H9 (cell line): ENCODE results near the gene EP300. TPM values are rescaled to one million over a fixed set of nuclear protein-coding genes. Genes with fewer than 3 reads are reported as not detected.

Experiments
- DNase-seq: peaks from one replicate; pipeline ENCODE4 v3.0.0-alpha.2; 2017
- H2AFZ ChIP-seq: one replicate; pipeline ENCODE4 v1.6.1; 2013; ENCODE audit warnings: mild to moderate bottlenecking, low read length, control low read depth, moderate library complexity
- H2AK5ac ChIP-seq: 2 replicates; pipeline ENCODE4 v1.6.1; 2013; ENCODE audit warnings: low read length, control low read depth, mixed read lengths; ENCODE audit not compliant: insufficient read length
- H2BK120ac ChIP-seq: one replicate; pipeline ENCODE4 v1.6.1; 2013; ENCODE audit warnings: low read depth, mild to moderate bottlenecking, low read length, control low read depth, inconsistent platforms; ENCODE audit not compliant: poor library complexity, severe bottlenecking
- H2BK12ac ChIP-seq: 2 replicates; pipeline ENCODE4 v1.6.1; 2013; ENCODE audit warnings: low read length, control low read depth, mixed read lengths, low read depth; ENCODE audit not compliant: insufficient read length
- H2BK15ac ChIP-seq: 2 replicates; pipeline ENCODE4 v1.6.1; 2013; ENCODE audit warnings: low read depth, low read length, control low read depth
- H2BK20ac ChIP-seq: one replicate; pipeline ENCODE4 v1.6.1; 2013; ENCODE audit warnings: low read depth, mild to moderate bottlenecking, low read length, control low read depth, inconsistent platforms; ENCODE audit not compliant: poor library complexity, severe bottlenecking
- H2BK5ac ChIP-seq: 2 replicates; pipeline ENCODE4 v1.6.1; 2013; ENCODE audit warnings: low read length, control low read depth, mixed read lengths; ENCODE audit not compliant: insufficient read length
- H3K14ac ChIP-seq: 2 replicates; pipeline ENCODE4 v1.6.1; 2013; ENCODE audit warnings: low read length, control low read depth; ENCODE audit not compliant: insufficient read depth
- H3K18ac ChIP-seq: 2 replicates; pipeline ENCODE4 v1.6.1; 2013; ENCODE audit warnings: low read depth, mild to moderate bottlenecking, mixed read lengths, low read length, control low read depth; ENCODE audit not compliant: insufficient read length
- H3K23ac ChIP-seq: 2 replicates; pipeline ENCODE4 v1.6.1; 2013; ENCODE audit warnings: low read length, control low read depth, mixed read lengths, low read depth; ENCODE audit not compliant: insufficient read length
- H3K23me2 ChIP-seq: 2 replicates; pipeline ENCODE4 v1.6.1; 2013; ENCODE audit warnings: low read depth, mild to moderate bottlenecking, mixed read lengths, low read length, control low read depth; ENCODE audit not compliant: insufficient read length, poor library complexity, severe bottlenecking
- H3K27ac ChIP-seq: 2 replicates; pipeline ENCODE4 v1.5.1; 2013; ENCODE audit warnings: low read length, control low read depth, mixed read lengths, low read depth; ENCODE audit not compliant: insufficient read length
- H3K27me3 ChIP-seq: 2 replicates; pipeline ENCODE4 v1.6.1; 2013; ENCODE audit warnings: low read length, control low read depth, inconsistent platforms; ENCODE audit not compliant: insufficient read depth
- H3K4ac ChIP-seq: 2 replicates; pipeline ENCODE4 v1.6.1; 2013; ENCODE audit warnings: low read depth, mild to moderate bottlenecking, control low read depth, inconsistent platforms, low read length, moderate library complexity
- H3K4me1 ChIP-seq: 2 replicates; pipeline ENCODE4 v1.6.1; 2013; ENCODE audit warnings: low read length, control low read depth, inconsistent platforms; ENCODE audit not compliant: insufficient read depth
- H3K4me2 ChIP-seq: 2 replicates; pipeline ENCODE4 v1.6.1; 2013; ENCODE audit warnings: low read length, control low read depth, mixed read lengths; ENCODE audit not compliant: insufficient read length, insufficient read depth
- H3K56ac ChIP-seq: 2 replicates; pipeline ENCODE4 v1.6.1; 2013; ENCODE audit warnings: low read depth, mild to moderate bottlenecking, mixed read lengths, low read length, control low read depth; ENCODE audit not compliant: insufficient read length
- H3K79me1 ChIP-seq: 2 replicates; pipeline ENCODE4 v1.6.1; 2013; ENCODE audit warnings: low read depth, mild to moderate bottlenecking, moderate library complexity, low read length, control low read depth, inconsistent platforms; ENCODE audit not compliant: insufficient read depth, poor library complexity, severe bottlenecking
- H3K79me2 ChIP-seq: 2 replicates; pipeline ENCODE4 v1.6.1; 2013; ENCODE audit warnings: low read length, control low read depth, inconsistent platforms; ENCODE audit not compliant: insufficient read depth
- H3K9ac ChIP-seq: 2 replicates; pipeline ENCODE4 v1.6.1; 2013; ENCODE audit warnings: low read length, control low read depth, mixed read lengths; ENCODE audit not compliant: insufficient read length; ENCODE audit errors: extremely low read depth
- H3K9me3 ChIP-seq: one replicate; pipeline ENCODE4 v1.6.1; 2013; ENCODE audit warnings: low read depth, low read length, inconsistent platforms; ENCODE audit not compliant: control insufficient read depth
- H3T11ph ChIP-seq: one replicate; pipeline ENCODE4 v1.6.1; 2013; ENCODE audit warnings: mild to moderate bottlenecking, low read length, control low read depth, inconsistent platforms
- H4K20me1 ChIP-seq: one replicate; pipeline ENCODE4 v1.6.1; 2013; ENCODE audit not compliant: control insufficient read depth, insufficient read length, insufficient read depth
- H4K5ac ChIP-seq: 2 replicates; pipeline ENCODE4 v1.6.1; 2013; ENCODE audit warnings: low read depth, mild to moderate bottlenecking, mixed read lengths, low read length, control low read depth; ENCODE audit not compliant: insufficient read length
- H4K8ac ChIP-seq: replicated peaks from 2 replicates; pipeline ENCODE4 v1.6.1; 2013; ENCODE audit warnings: low read length, control low read depth, mixed read lengths, low read depth; ENCODE audit not compliant: insufficient read length
- H4K91ac ChIP-seq: 2 replicates; pipeline ENCODE4 v1.6.1; 2013; ENCODE audit warnings: low read depth, mild to moderate bottlenecking, moderate library complexity, mixed read lengths, low read length, control low read depth; ENCODE audit not compliant: insufficient read length
- H3K27ac Mint-ChIP-seq, 3 experiments: 2 replicates in 2 of 3; 3 replicates in 1 of 3; pipeline ENCODE4 v1.8.0; 2020 to 2021; ENCODE audit warnings: mixed read lengths in 3 of 3, mild to moderate bottlenecking in 1 of 3, moderate library complexity in 1 of 3
- H3K27me3 Mint-ChIP-seq: 2 replicates; pipeline ENCODE4 v1.8.0; 2021; ENCODE audit warnings: low read depth, mild to moderate bottlenecking, moderate library complexity, mixed read lengths
- H3K36me3 Mint-ChIP-seq, 3 experiments: 2 replicates in 2 of 3; 3 replicates in 1 of 3; pipeline ENCODE4 v1.8.0; 2020 to 2021; ENCODE audit warnings: low read depth in 3 of 3, mixed read lengths in 3 of 3; ENCODE audit not compliant: insufficient read depth in 1 of 3
- H3K4me1 Mint-ChIP-seq, 2 experiments: 2 replicates each; pipeline ENCODE4 v1.8.0; 2020; ENCODE audit warnings: mixed read lengths in 2 of 2
- H3K4me3 Mint-ChIP-seq, 2 experiments: 2 replicates in 1 of 2; 3 replicates in 1 of 2; pipeline ENCODE4 v1.8.0; 2020 to 2021; ENCODE audit warnings: mild to moderate bottlenecking in 2 of 2, mixed read lengths in 2 of 2, moderate library complexity in 1 of 2
- H3K9me3 Mint-ChIP-seq, 2 experiments: 2 replicates in 1 of 2; 3 replicates in 1 of 2; pipeline ENCODE4 v1.8.0; 2020; ENCODE audit warnings: mild to moderate bottlenecking in 2 of 2, mixed read lengths in 2 of 2, moderate library complexity in 1 of 2
- CTCF ChIP-seq: fragments of 200-600 bp; sonication (generic); conservative IDR thresholded peaks from 3 replicates; pipeline ENCODE4 v1.8.0; 2021; ENCODE audit warnings: antibody characterized with exemption, mild to moderate bottlenecking
- WGBS: extraction: QIAGEN DNeasy Blood & Tissue Kit; methylation state at CpG from one replicate; pipeline ENCODE4 v1.1.7; 2013; ENCODE audit warnings: missing lambda C conversion rate, low lambda C conversion rate, mixed read lengths; ENCODE audit not compliant: insufficient read length; ENCODE audit errors: extremely low coverage; 5-methylcytosine and 5-hydroxymethylcytosine counted together
- total RNA-seq: library from RNA; stranded (reverse); gene quantifications from 2 replicates; pipeline ENCODE4 v1.2.1, GENCODE V29; 2021

The EP300 gene
- total RNA-seq, 1 experiment from 2014 or later, result 136 TPM

GRCh38 chr22:41050883-41051282, 41.5 kb upstream of the EP300 start:
- Mint-ChIP-seq H3K9me3 (no peaks in the 10 kb centered on the region), H3K4me1 (peaks cover 7 to 17% of the 10 kb centered on the region in 2 experiments), H3K36me3 (no peaks in the 10 kb centered on the region), H3K27me3 (peaks cover 2% of the 10 kb centered on the region; the same call in 1 of the 2 replicates), H3K4me3 (no peak overlapping the region), H3K27ac (no peak overlapping the region)
- H3K27ac ChIP-seq, result no peak overlapping the region
- no peak overlapping the region for H2BK120ac ChIP-seq
- no peak overlapping the region for H3T11ph ChIP-seq
- no peak overlapping the region for H3K14ac ChIP-seq
- no peak overlapping the region for H2BK15ac ChIP-seq
- WGBS, result no CpG with 5 or more reads among the region's 2 CpGs
- no peak overlapping the region for H2BK5ac ChIP-seq
- no peaks in the 10 kb centered on the region for H3K79me2 ChIP-seq
- H3K56ac ChIP-seq, result no peak overlapping the region
- no peak overlapping the region for H4K91ac ChIP-seq
- no peaks in the 10 kb centered on the region for H4K20me1 ChIP-seq
- H3K9me3 ChIP-seq, result no peaks in the 10 kb centered on the region
- H2BK20ac ChIP-seq, result no peak overlapping the region
- no peak overlapping the region for H3K18ac ChIP-seq
- H4K5ac ChIP-seq, result no peak overlapping the region
- no peak overlapping the region for H3K4me2 ChIP-seq
- DNase-seq, result no peak
- no peak overlapping the region for H3K23ac ChIP-seq
- no peaks in the 10 kb centered on the region for H3K27me3 ChIP-seq
- H3K9ac ChIP-seq, result no peak overlapping the region
- no peak for TF ChIP-seq CTCF
- no peak overlapping the region for H2BK12ac ChIP-seq
- H2AK5ac ChIP-seq, result no peak overlapping the region
- no peak overlapping the region for H2AFZ ChIP-seq
- no peak overlapping the region for H4K8ac ChIP-seq
- no peak overlapping the region for H3K4ac ChIP-seq
- no peaks in the 10 kb centered on the region for H3K79me1 ChIP-seq
- no peaks in the 10 kb centered on the region for H3K23me2 ChIP-seq
- no peaks in the 10 kb centered on the region for H3K4me1 ChIP-seq
